PC-9 (cell line): ENCODE results near the gene LRRC8A.

ENCODE experiments used
- CTCF ChIP-seq: fragments of 200-600 bp; sonication (generic); conservative IDR thresholded peaks from 2 replicates; pipeline ENCODE4 v1.6.1; 2017; ENCODE audit warnings: mixed run types, antibody characterized with exemption, mild to moderate bottlenecking, moderate library complexity
- EZH2 ChIP-seq: fragments of 200-600 bp; sonication (generic); IDR thresholded peaks from 2 replicates; pipeline ENCODE4 v1.8.0; 2017; ENCODE audit warnings: antibody characterized with exemption, low read depth

- TF ChIP-seq CTCF (no peak), EZH2 (no peak)
These were observed 21.1 kb downstream of the LRRC8A start for GRCh38 chr9:128903079-128903461.
